HCT116 (cell line): ENCODE measurements around the gene WWOX. TPM values are rescaled to one million over a fixed set of nuclear protein-coding genes. Genes with fewer than 3 reads are reported as not detected.

Experiments
- ATAC-seq: fragments of 200-7000 bp; cut with Tn5 transposase; 2 replicates; pipeline ENCODE4 v1.9.1; 2020; ENCODE audit warnings: mild to moderate bottlenecking, moderate library complexity
- BruUV-seq: library from RNA; stranded (reverse); fragments of 400-500 nt; replicated peaks from 2 replicates; lab custom pipeline; 2021; lab: Mats Ljungman, UMichigan
- CTCF ChIA-PET: fragments of 300-600 bp; sonication (Branson Sonifier 250); formaldehyde crosslinking; loops from one replicate; lab custom pipeline; 2021; ENCODE audit warnings: antibody characterized with exemption; lab: Charles Lee
- POLR2A ChIA-PET: fragments of 300-600, 350-600 bp; sonication (Branson Sonifier 250); formaldehyde crosslinking; loops from one replicate; lab custom pipeline; 2021; ENCODE audit warnings: antibody characterized with exemption; lab: Charles Lee
- RAD21 ChIA-PET, 2 experiments: fragments of 300-600 bp; sonication (Branson Sonifier 250); formaldehyde crosslinking; loops; one replicate each; lab custom pipeline; 2023; ENCODE audit warnings: low total read pairs in 2 of 2; ENCODE audit not compliant: uncharacterized antibody in 2 of 2, unreplicated experiment in 2 of 2, low non-redundant PET in 1 of 2; lab: Charles Lee
- DNase-seq: peaks from one replicate; pipeline ENCODE4 v3.0.0-alpha.2; 2010; ENCODE audit warnings: low read depth, low spot score
- H2AFZ ChIP-seq: fragments of 200-600 bp; shearing (Covaris generic), sonication (generic); 2 replicates; pipeline ENCODE4 v1.6.1; 2017; ENCODE audit warnings: low read depth, mixed run types, mixed read lengths, antibody characterized with exemption, low read length; ENCODE audit not compliant: poor library complexity, severe bottlenecking
- H3K27ac ChIP-seq: 2 replicates; pipeline ENCODE4 v1.5.1; 2012; ENCODE audit warnings: low read depth, low read length
- H3K27me3 ChIP-seq: fragments of 200-600 bp; sonication (generic); 2 replicates; pipeline ENCODE4 v1.6.1; 2016; ENCODE audit warnings: mixed run types, low read length, mixed read lengths; ENCODE audit not compliant: insufficient read depth
- H3K36me3 ChIP-seq, 2 experiments: fragments of 200-500 bp in 1 of 2; fragments of 200-600 bp in 1 of 2; sonication (Bioruptor generic) in 1 of 2; sonication (generic) in 1 of 2; 2 replicates each; pipeline versions ENCODE4 v1.5.1 to v1.6.1; 2014 to 2016; ENCODE audit warnings: low read length in 2 of 2, inconsistent platforms in 1 of 2, mixed read lengths in 1 of 2, mixed run types in 1 of 2; ENCODE audit not compliant: insufficient read depth in 2 of 2, control insufficient read depth in 1 of 2
- H3K4me1 ChIP-seq, 2 experiments: fragments of 200-600 bp in 1 of 2; sonication (generic) in 1 of 2; 2 replicates each; pipeline versions ENCODE4 v1.5.1 to v1.6.1; 2012 to 2017; ENCODE audit warnings: low read length in 2 of 2, inconsistent platforms in 1 of 2, mild to moderate bottlenecking in 1 of 2, mixed read lengths in 1 of 2, mixed run types in 1 of 2, moderate library complexity in 1 of 2; ENCODE audit not compliant: insufficient read depth in 2 of 2, control insufficient read depth in 1 of 2
- H3K4me2 ChIP-seq: fragments of 200-600 bp; sonication (generic); 2 replicates; pipeline ENCODE4 v1.6.1; 2017; ENCODE audit warnings: mixed run types, low read length, mixed read lengths
- H3K4me3 ChIP-seq, 2 experiments: fragments of 200-600 bp in 1 of 2; sonication (generic) in 1 of 2; replicated peaks in 1 of 2; 2 replicates each; pipeline ENCODE4 v1.5.1; 2011 to 2016; ENCODE audit warnings: low read length in 2 of 2, control low read depth in 1 of 2, low read depth in 1 of 2, mild to moderate bottlenecking in 1 of 2, mixed read lengths in 1 of 2, mixed run types in 1 of 2
- H3K79me2 ChIP-seq: fragments of 200-600 bp; sonication (generic); 2 replicates; pipeline ENCODE4 v1.6.1; 2017; ENCODE audit warnings: mild to moderate bottlenecking, mixed run types, low read length, moderate library complexity, mixed read lengths; ENCODE audit not compliant: insufficient read depth
- H3K9ac ChIP-seq: fragments of 200-600 bp; sonication (generic); 2 replicates; pipeline ENCODE4 v1.6.1; 2016; ENCODE audit warnings: low read length, mixed read lengths
- H3K9me2 ChIP-seq: fragments of 200-600 bp; sonication (generic), shearing (Covaris generic); 2 replicates; pipeline ENCODE4 v1.6.1; 2017; ENCODE audit warnings: mixed run types, mild to moderate bottlenecking, moderate library complexity; ENCODE audit not compliant: insufficient read depth
- H3K9me3 ChIP-seq, 2 experiments: fragments of 200-500 bp in 1 of 2; fragments of 200-600 bp in 1 of 2; sonication (Bioruptor generic) in 1 of 2; sonication (generic) in 1 of 2; 2 replicates each; pipeline ENCODE4 v1.6.1; 2014 to 2017; ENCODE audit warnings: low read length in 2 of 2, mixed read lengths in 2 of 2, inconsistent platforms in 1 of 2, low read depth in 1 of 2, mild to moderate bottlenecking in 1 of 2, mixed run types in 1 of 2, moderate library complexity in 1 of 2; ENCODE audit not compliant: control insufficient read depth in 1 of 2, insufficient read depth in 1 of 2
- H4K20me1 ChIP-seq: fragments of 200-600 bp; sonication (generic), shearing (Covaris generic); 2 replicates; pipeline ENCODE4 v1.6.1; 2017; ENCODE audit warnings: mixed run types, mild to moderate bottlenecking, moderate library complexity; ENCODE audit not compliant: insufficient read depth
- CEBPB ChIP-seq: IDR thresholded peaks from 2 replicates; pipeline ENCODE4 v1.6.1; 2012; ENCODE audit warnings: low read depth
- CTCF ChIP-seq, 3 experiments: fragments of 200-600 bp in 1 of 3; sonication (generic) in 1 of 3; IDR thresholded peaks in 2 of 3; conservative IDR thresholded peaks in 1 of 3; 2 replicates each; pipeline ENCODE4 v1.5.1; 2012 to 2017; ENCODE audit warnings: low read depth in 2 of 3, low read length in 2 of 3, antibody characterized with exemption in 1 of 3, borderline replicate concordance in 1 of 3, control low read depth in 1 of 3, mild to moderate bottlenecking in 1 of 3, mixed read lengths in 1 of 3, mixed run types in 1 of 3, moderate library complexity in 1 of 3; ENCODE audit not compliant: insufficient read depth in 1 of 3
- EGR1 ChIP-seq: IDR thresholded peaks from 2 replicates; pipeline ENCODE4 v1.6.1; 2012; ENCODE audit warnings: low read depth
- ELF1 ChIP-seq: IDR thresholded peaks from 2 replicates; pipeline ENCODE4 v1.6.1; 2012; ENCODE audit warnings: low read depth, borderline replicate concordance
- POLR2A ChIP-seq: IDR thresholded peaks from 2 replicates; pipeline ENCODE4 v1.7.0; 2011; ENCODE audit warnings: borderline replicate concordance; ENCODE audit not compliant: insufficient read depth, insufficient read length; ENCODE audit errors: extremely low read depth
- POLR2AphosphoS5 ChIP-seq: IDR thresholded peaks from 2 replicates; pipeline ENCODE4 v1.6.1; 2011; ENCODE audit warnings: mild to moderate bottlenecking, low read depth, low read length, moderate library complexity
- SIN3A ChIP-seq: IDR thresholded peaks from 2 replicates; pipeline ENCODE4 v1.6.1; 2012; ENCODE audit warnings: low read depth
- SP1 ChIP-seq: IDR thresholded peaks from 2 replicates; pipeline ENCODE4 v1.6.1; 2012; ENCODE audit warnings: low read depth
- SRF ChIP-seq: IDR thresholded peaks from 2 replicates; pipeline ENCODE4 v1.6.1; 2012; ENCODE audit warnings: low read depth
- TCF7L2 ChIP-seq: IDR thresholded peaks from 2 replicates; pipeline ENCODE4 v1.7.0; 2011; ENCODE audit warnings: borderline replicate concordance, inconsistent platforms; ENCODE audit not compliant: insufficient read depth, insufficient read length; ENCODE audit errors: extremely low read depth
- YY1 ChIP-seq: IDR thresholded peaks from 2 replicates; pipeline ENCODE4 v1.6.1; 2011; ENCODE audit warnings: low read length, low read depth, moderate library complexity, mild to moderate bottlenecking; ENCODE audit not compliant: insufficient replicate concordance; ENCODE audit errors: extremely low read depth
- ZBTB33 ChIP-seq: IDR thresholded peaks from 2 replicates; pipeline ENCODE4 v1.6.1; 2011; ENCODE audit warnings: mild to moderate bottlenecking, low read length, moderate library complexity; ENCODE audit not compliant: insufficient replicate concordance; ENCODE audit errors: extremely low read depth
- ZFX ChIP-seq: fragments of 450-650 bp; IDR thresholded peaks from 2 replicates; pipeline ENCODE4 v1.6.1; 2017
- ZNF274 ChIP-seq: fragments of 200-500 bp; sonication (Bioruptor generic); IDR thresholded peaks from 2 replicates; pipeline ENCODE4 v1.6.1; 2014; ENCODE audit warnings: mild to moderate bottlenecking, low read depth, low read length, inconsistent platforms
- intact Hi-C: fragments of 100-400 bp; cut with micrococcal nuclease; formaldehyde crosslinking; loops from 2 replicates; pipeline ENCODE4 v1.10.0; 2022
- total RNA-seq: library from RNA; stranded (reverse); gene quantifications from one replicate; pipeline ENCODE4 v1.2.1, GENCODE V29; 2021; ENCODE audit not compliant: unreplicated experiment
- TF ChIP-seq, protein P1 (sequence below): IDR thresholded peaks from 2 replicates; pipeline ENCODE4 v1.6.1; 2012
- TF ChIP-seq, protein P2 (sequence below): IDR thresholded peaks from 2 replicates; pipeline ENCODE4 v1.6.1; 2012; ENCODE audit warnings: low read depth

WWOX gene
- total RNA-seq, 1 experiment from 2014 or later: 13.7 TPM

DNA sequence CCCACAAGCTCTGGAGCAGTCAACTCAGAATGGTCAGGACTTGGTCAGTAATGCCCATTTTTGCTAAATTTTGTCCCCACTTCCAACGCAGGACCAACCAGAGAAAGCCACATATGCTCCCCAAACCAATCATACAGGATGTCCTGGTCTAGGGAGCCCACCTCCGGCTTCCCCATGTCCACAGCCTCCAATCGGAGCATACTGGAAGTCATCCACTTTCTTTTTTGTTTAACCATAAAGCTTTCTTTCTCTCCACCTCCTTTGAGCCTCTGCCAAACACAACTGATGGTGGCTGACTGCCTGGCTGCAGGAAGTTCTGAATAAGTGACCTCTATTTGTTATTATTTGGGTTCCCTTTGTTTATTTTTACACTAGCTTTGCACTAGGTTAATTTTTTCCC is 549.1 kb downstream of the WWOX start:
- no peaks in the 10 kb centered on the region for H4K20me1 ChIP-seq
- no peaks in the 10 kb centered on the region for H3K79me2 ChIP-seq
- no peak for ATAC-seq
- no peaks in the 10 kb centered on the region for H3K9me3 ChIP-seq
- H3K36me3 ChIP-seq: no peaks in the 10 kb centered on the region
- H3K9me2 ChIP-seq: no peaks in the 10 kb centered on the region
- H3K27ac ChIP-seq: no peak overlapping the region
- no TSS peak for BruUV-seq
- H3K4me2 ChIP-seq: no peak overlapping the region
- intact Hi-C loops: no loop called here
- no peak overlapping the region for H2AFZ ChIP-seq
- no peak for TF ChIP-seq SRF
- no peak for TF ChIP-seq EGR1
- no peak for TF ChIP-seq CTCF (IDR thresholded peaks at IDR 0.05 in 2 of 3, conservative IDR thresholded peaks at IDR 0.05 in 1 of 3; ENCODE audit: borderline replicate concordance in 1 of 3, insufficient read depth in 1 of 3, low read depth in 2 of 3, low read length in 2 of 3)
- no peak for TF ChIP-seq ZBTB33
- no peak for TF ChIP-seq ELF1
- TF ChIP-seq ZFX: no peak
- TF ChIP-seq ZNF274: no peak
- TF ChIP-seq TCF7L2: no peak
- TF ChIP-seq YY1: no peak
- TF ChIP-seq, protein P1, sequence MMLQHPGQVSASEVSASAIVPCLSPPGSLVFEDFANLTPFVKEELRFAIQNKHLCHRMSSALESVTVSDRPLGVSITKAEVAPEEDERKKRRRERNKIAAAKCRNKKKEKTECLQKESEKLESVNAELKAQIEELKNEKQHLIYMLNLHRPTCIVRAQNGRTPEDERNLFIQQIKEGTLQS: no peak
- no peak for TF ChIP-seq POLR2A
- TF ChIP-seq, protein P2, sequence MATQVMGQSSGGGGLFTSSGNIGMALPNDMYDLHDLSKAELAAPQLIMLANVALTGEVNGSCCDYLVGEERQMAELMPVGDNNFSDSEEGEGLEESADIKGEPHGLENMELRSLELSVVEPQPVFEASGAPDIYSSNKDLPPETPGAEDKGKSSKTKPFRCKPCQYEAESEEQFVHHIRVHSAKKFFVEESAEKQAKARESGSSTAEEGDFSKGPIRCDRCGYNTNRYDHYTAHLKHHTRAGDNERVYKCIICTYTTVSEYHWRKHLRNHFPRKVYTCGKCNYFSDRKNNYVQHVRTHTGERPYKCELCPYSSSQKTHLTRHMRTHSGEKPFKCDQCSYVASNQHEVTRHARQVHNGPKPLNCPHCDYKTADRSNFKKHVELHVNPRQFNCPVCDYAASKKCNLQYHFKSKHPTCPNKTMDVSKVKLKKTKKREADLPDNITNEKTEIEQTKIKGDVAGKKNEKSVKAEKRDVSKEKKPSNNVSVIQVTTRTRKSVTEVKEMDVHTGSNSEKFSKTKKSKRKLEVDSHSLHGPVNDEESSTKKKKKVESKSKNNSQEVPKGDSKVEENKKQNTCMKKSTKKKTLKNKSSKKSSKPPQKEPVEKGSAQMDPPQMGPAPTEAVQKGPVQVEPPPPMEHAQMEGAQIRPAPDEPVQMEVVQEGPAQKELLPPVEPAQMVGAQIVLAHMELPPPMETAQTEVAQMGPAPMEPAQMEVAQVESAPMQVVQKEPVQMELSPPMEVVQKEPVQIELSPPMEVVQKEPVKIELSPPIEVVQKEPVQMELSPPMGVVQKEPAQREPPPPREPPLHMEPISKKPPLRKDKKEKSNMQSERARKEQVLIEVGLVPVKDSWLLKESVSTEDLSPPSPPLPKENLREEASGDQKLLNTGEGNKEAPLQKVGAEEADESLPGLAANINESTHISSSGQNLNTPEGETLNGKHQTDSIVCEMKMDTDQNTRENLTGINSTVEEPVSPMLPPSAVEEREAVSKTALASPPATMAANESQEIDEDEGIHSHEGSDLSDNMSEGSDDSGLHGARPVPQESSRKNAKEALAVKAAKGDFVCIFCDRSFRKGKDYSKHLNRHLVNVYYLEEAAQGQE: no peak
- no peak for TF ChIP-seq POLR2AphosphoS5
- no peak for TF ChIP-seq SIN3A
- TF ChIP-seq CEBPB: no peak
- TF ChIP-seq SP1: no peak
- H3K4me1 ChIP-seq: no peaks in the 10 kb centered on the region
- H3K4me3 ChIP-seq: no peak overlapping the region
- no peaks in the 10 kb centered on the region for H3K27me3 ChIP-seq
- ChIA-PET POLR2A (no interaction called here), RAD21 (no interaction called here), CTCF (no interaction called here)
- DNase-seq: no peak
- no peak overlapping the region for H3K9ac ChIP-seq
